Endothelial cell of umbilical vein (primary cell): ENCODE data around the gene MAP1B. TPM values are rescaled to one million over a fixed set of nuclear protein-coding genes. Genes with fewer than 3 reads are reported as not detected.

Experiments used
- BruUV-seq: library from RNA; stranded (reverse); fragments of 400-500 nt; replicated peaks from 2 replicates; lab custom pipeline; 2021; lab: Mats Ljungman, UMichigan
- CTCF ChIA-PET: fragments of 300-600, 350-600 bp; sonication (Branson Sonifier 250); formaldehyde crosslinking; loops from one replicate; lab custom pipeline; 2021; ENCODE audit warnings: antibody characterized with exemption, inconsistent platforms; lab: Charles Lee
- POLR2A ChIA-PET: fragments of 300-600, 350-600 bp; sonication (Branson Sonifier 250); formaldehyde crosslinking; loops from one replicate; lab custom pipeline; 2021; ENCODE audit warnings: antibody characterized with exemption, inconsistent platforms; lab: Charles Lee
- DNase-seq: peaks from one replicate; pipeline ENCODE4 v3.0.0-alpha.2; 2011; ENCODE audit warnings: low read depth, low spot score
- FAIRE-seq: peaks from 2 replicates; lab custom pipeline; 2011; peaks lifted over from hg19 to GRCh38; lab: Jason Lieb, UNC
- H2AFZ ChIP-seq: 2 replicates; pipeline ENCODE4 v1.6.0; 2012; ENCODE audit warnings: low read depth, low read length, control low read depth, inconsistent platforms
- H3K27ac ChIP-seq: 2 replicates; pipeline ENCODE4 v1.5.1; 2011; ENCODE audit warnings: low read depth, mild to moderate bottlenecking, control low read depth, low read length, moderate library complexity; ENCODE audit not compliant: insufficient read depth
- H3K27me3 ChIP-seq, 2 experiments: 2 replicates each; pipeline versions ENCODE4 v1.6.0 to v1.6.1; 2011; ENCODE audit warnings: low read length in 2 of 2, mixed read lengths in 1 of 2; ENCODE audit not compliant: control insufficient read depth in 2 of 2, insufficient read depth in 2 of 2
- H3K36me3 ChIP-seq, 2 experiments: 2 replicates in 1 of 2; 3 replicates in 1 of 2; pipeline ENCODE4 v1.5.1; 2011; ENCODE audit warnings: low read length in 2 of 2, mild to moderate bottlenecking in 1 of 2, moderate library complexity in 1 of 2; ENCODE audit not compliant: control insufficient read depth in 2 of 2, insufficient read depth in 2 of 2; ENCODE audit errors: extremely low read depth in 1 of 2
- H3K4me1 ChIP-seq: 3 replicates; pipeline ENCODE4 v1.5.1; 2011; ENCODE audit warnings: mild to moderate bottlenecking, low read length; ENCODE audit not compliant: control insufficient read depth, insufficient read depth; ENCODE audit errors: extremely low read depth
- H3K4me2 ChIP-seq: 2 replicates; pipeline ENCODE4 v1.6.1; 2011; ENCODE audit warnings: low read length, control low read depth, mixed read lengths; ENCODE audit not compliant: insufficient read depth
- H3K4me3 ChIP-seq, 3 experiments: fragments of 200-600 bp in 1 of 3; sonication (generic), shearing (Covaris generic) in 1 of 3; replicated peaks in 1 of 3; 2 replicates each; pipeline ENCODE4 v1.5.1; 2011 to 2016; ENCODE audit warnings: control low read depth in 3 of 3, low read length in 3 of 3, mild to moderate bottlenecking in 2 of 3, inconsistent platforms in 1 of 3, low read depth in 1 of 3, moderate library complexity in 1 of 3; ENCODE audit not compliant: insufficient read depth in 1 of 3
- H3K79me2 ChIP-seq: 2 replicates; pipeline ENCODE4 v1.6.0; 2012; ENCODE audit warnings: low read length, inconsistent platforms; ENCODE audit not compliant: control insufficient read depth, insufficient read depth
- H3K9ac ChIP-seq: replicated peaks from 2 replicates; pipeline ENCODE3; 2011; ENCODE audit warnings: low read length, control low read depth; ENCODE audit not compliant: insufficient read depth; ENCODE audit errors: extremely low read depth
- H3K9me1 ChIP-seq: replicated peaks from 3 replicates; pipeline ENCODE4 v1.6.0; 2011; ENCODE audit warnings: mild to moderate bottlenecking, low read length; ENCODE audit not compliant: control insufficient read depth, insufficient read depth; ENCODE audit errors: extremely low read depth
- H3K9me3 ChIP-seq: replicated peaks from 2 replicates; pipeline ENCODE4 v1.5.1; 2012; ENCODE audit warnings: low read length, inconsistent platforms; ENCODE audit not compliant: control insufficient read depth, insufficient read depth
- H4K20me1 ChIP-seq: replicated peaks from 2 replicates; pipeline ENCODE3; 2011; ENCODE audit warnings: mild to moderate bottlenecking, low read length; ENCODE audit not compliant: control insufficient read depth, insufficient read depth; ENCODE audit errors: extremely low read depth
- EZH2 ChIP-seq: IDR thresholded peaks from 2 replicates; pipeline ENCODE4 v1.6.1; 2012; ENCODE audit warnings: borderline replicate concordance, low read depth, mild to moderate bottlenecking, moderate library complexity, low read length, inconsistent platforms; ENCODE audit not compliant: severe bottlenecking
- FOS ChIP-seq: IDR thresholded peaks from 2 replicates; pipeline ENCODE4 v1.6.1; 2011; ENCODE audit warnings: mild to moderate bottlenecking, low read length, moderate library complexity, borderline replicate concordance; ENCODE audit not compliant: insufficient read depth
- GATA2 ChIP-seq: IDR thresholded peaks from 2 replicates; pipeline ENCODE4 v1.7.0; 2011; ENCODE audit warnings: low read depth, mild to moderate bottlenecking, moderate library complexity, mixed read lengths, low read length; ENCODE audit not compliant: insufficient read length, insufficient read depth
- JUN ChIP-seq: IDR thresholded peaks from 2 replicates; pipeline ENCODE4 v1.6.1; 2011; ENCODE audit warnings: borderline replicate concordance, low read depth; ENCODE audit not compliant: insufficient read length, insufficient read depth
- MYC ChIP-seq: IDR thresholded peaks from one replicate; pipeline ENCODE4 v1.6.1; 2011; ENCODE audit warnings: mild to moderate bottlenecking, low read depth, low read length
- POLR2A ChIP-seq: IDR thresholded peaks from 2 replicates; pipeline ENCODE4 v1.6.1; 2012; ENCODE audit warnings: low read depth, mild to moderate bottlenecking, control low read depth, low read length
- POLR2AphosphoS5 ChIP-seq: IDR thresholded peaks from 2 replicates; pipeline ENCODE4 v1.6.1; 2012; ENCODE audit warnings: low read depth, mild to moderate bottlenecking, control low read depth, low read length, moderate library complexity; ENCODE audit not compliant: insufficient read depth
- dilution Hi-C: fragments of 300-500 bp; cut with MboI; formaldehyde crosslinking; loops from one replicate; pipeline ENCODE4 v1.15.0; 2019; ENCODE audit warnings: low sequenced_read_pairs; ENCODE audit not compliant: extremely low pct_ligation_motif_present
- intact Hi-C: fragments of 100-400 bp; cut with micrococcal nuclease; formaldehyde crosslinking; loops from one replicate; pipeline ENCODE4 v1.10.0; 2022
- polyA plus RNA-seq, 4 experiments: library from polyadenylated mRNA; depleted of rRNA in 3 of 4; stranded (reverse) in 3 of 4; unstranded in 1 of 4; fragments of >200 nt; gene quantifications; 2 replicates each; pipeline versions ENCODE4 v1.2.1 to v1.2.3, GENCODE V29; 2011 to 2012; ENCODE audit warnings: missing spikeins in 1 of 4
- total RNA-seq: library from RNA; stranded (reverse); gene quantifications from 2 replicates; pipeline ENCODE4 v1.2.3, GENCODE V29; 2021
- TF ChIP-seq, protein P1 (sequence below): IDR thresholded peaks from 2 replicates; pipeline ENCODE4 v1.6.1; 2011; ENCODE audit not compliant: insufficient read depth, insufficient read length
- TF ChIP-seq, protein P2 (sequence below), 2 donors: IDR thresholded peaks; 1 replicate in 1 of 2; 2 replicates in 1 of 2; pipeline ENCODE4 v1.5.1; 2011; ENCODE audit warnings: low read length in 2 of 2, mild to moderate bottlenecking in 2 of 2, moderate library complexity in 2 of 2, control low read depth in 1 of 2, inconsistent platforms in 1 of 2, low read depth in 1 of 2; ENCODE audit not compliant: insufficient read depth in 1 of 2; ENCODE audit errors: extremely low read depth in 1 of 2

The MAP1B gene
- total and polyA plus RNA-seq, 2 donors (not counting 3 experiments of a cell fraction or from before 2014, with no cell fraction given) = 55.9 to 263 TPM

DNA sequence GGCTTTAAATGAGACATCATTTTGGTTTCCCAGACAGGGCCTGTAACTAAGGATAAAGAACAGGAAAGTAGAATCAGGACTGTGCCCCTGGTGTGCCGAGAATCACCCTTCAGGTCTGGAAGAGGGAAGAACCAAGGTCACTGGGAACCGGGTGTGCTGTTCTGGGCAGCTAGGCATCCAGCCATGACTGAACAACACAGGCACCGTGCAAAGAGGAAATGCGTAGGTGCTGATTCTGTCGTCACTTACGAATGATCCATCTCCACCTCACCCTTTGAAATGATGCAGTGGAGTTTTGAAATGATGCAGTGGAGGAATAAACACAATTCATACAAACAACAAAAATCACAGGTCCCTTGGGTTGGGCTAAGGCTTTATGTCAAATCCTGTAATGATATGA, 64.4 kb downstream of the MAP1B start:
- H2AFZ ChIP-seq = no peak overlapping the region
- H3K9me1 ChIP-seq = no peaks in the 10 kb centered on the region
- peaks cover 3 to 9% of the 10 kb centered on the region in 2 experiments for H3K36me3 ChIP-seq
- ChIA-PET POLR2A (no interaction called here), CTCF (interaction anchor here (1.6 kb wide), 1 partner anchor 12 kb away, joined by 5 read pairs; no protein-coding TSS in a partner anchor)
- no peaks in the 10 kb centered on the region for H3K27me3 ChIP-seq
- peaks cover 2% of the 10 kb centered on the region for H4K20me1 ChIP-seq
- H3K4me1 ChIP-seq = peaks cover 4% of the 10 kb centered on the region
- intact Hi-C loops = no loop called here
- peaks cover 83% of the 10 kb centered on the region for H3K79me2 ChIP-seq
- no peak overlapping the region for H3K27ac ChIP-seq
- TF ChIP-seq MYC = no peak
- TF ChIP-seq, protein P1, sequence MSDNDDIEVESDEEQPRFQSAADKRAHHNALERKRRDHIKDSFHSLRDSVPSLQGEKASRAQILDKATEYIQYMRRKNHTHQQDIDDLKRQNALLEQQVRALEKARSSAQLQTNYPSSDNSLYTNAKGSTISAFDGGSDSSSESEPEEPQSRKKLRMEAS = no peak
- TF ChIP-seq, protein P2, sequence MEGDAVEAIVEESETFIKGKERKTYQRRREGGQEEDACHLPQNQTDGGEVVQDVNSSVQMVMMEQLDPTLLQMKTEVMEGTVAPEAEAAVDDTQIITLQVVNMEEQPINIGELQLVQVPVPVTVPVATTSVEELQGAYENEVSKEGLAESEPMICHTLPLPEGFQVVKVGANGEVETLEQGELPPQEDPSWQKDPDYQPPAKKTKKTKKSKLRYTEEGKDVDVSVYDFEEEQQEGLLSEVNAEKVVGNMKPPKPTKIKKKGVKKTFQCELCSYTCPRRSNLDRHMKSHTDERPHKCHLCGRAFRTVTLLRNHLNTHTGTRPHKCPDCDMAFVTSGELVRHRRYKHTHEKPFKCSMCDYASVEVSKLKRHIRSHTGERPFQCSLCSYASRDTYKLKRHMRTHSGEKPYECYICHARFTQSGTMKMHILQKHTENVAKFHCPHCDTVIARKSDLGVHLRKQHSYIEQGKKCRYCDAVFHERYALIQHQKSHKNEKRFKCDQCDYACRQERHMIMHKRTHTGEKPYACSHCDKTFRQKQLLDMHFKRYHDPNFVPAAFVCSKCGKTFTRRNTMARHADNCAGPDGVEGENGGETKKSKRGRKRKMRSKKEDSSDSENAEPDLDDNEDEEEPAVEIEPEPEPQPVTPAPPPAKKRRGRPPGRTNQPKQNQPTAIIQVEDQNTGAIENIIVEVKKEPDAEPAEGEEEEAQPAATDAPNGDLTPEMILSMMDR (IDR thresholded peaks at IDR 0.05; ENCODE audit: extremely low read depth in 1 of 2, insufficient read depth in 1 of 2, low read depth in 1 of 2, low read length in 2 of 2) = no peak
- no peak for TF ChIP-seq GATA2
- TF ChIP-seq EZH2 = no peak
- TF ChIP-seq POLR2AphosphoS5 = no peak
- TF ChIP-seq POLR2A = no peak
- no peak for TF ChIP-seq FOS
- TF ChIP-seq JUN = no peak
- no peaks in the 10 kb centered on the region for H3K9me3 ChIP-seq
- no peak for FAIRE-seq
- no peak for DNase-seq
- BruUV-seq = no TSS peak
- no peak overlapping the region for H3K4me3 ChIP-seq
- no peak overlapping the region for H3K9ac ChIP-seq
- H3K4me2 ChIP-seq = no peak overlapping the region
- dilution Hi-C loops = no loop called here
